Lower leg skin (tissue), 4 donors: ENCODE results near the gene DENND5A. TPM values are rescaled to one million over a fixed set of nuclear protein-coding genes. Genes with fewer than 3 reads are reported as not detected.

ENCODE experiments used
- DNase-seq, 2 donors: peaks; one replicate each; pipeline ENCODE4 v3.0.0-alpha.2; 2019; ENCODE audit warnings: low spot score in 2 of 2
- H3K4me3 ChIP-seq: fragments of 200-600 bp; sonication (generic); 2 replicates; pipeline ENCODE4 v1.5.1; 2017; ENCODE audit warnings: mild to moderate bottlenecking, low read depth; ENCODE audit not compliant: poor library complexity, severe bottlenecking
- CTCF ChIP-seq, 3 donors: fragments of 450-650 bp; IDR thresholded peaks; one replicate each; pipeline ENCODE4 v1.5.1; 2016; ENCODE audit warnings: antibody characterized with exemption in 3 of 3, mild to moderate bottlenecking in 3 of 3, moderate library complexity in 2 of 3
- POLR2A ChIP-seq, 2 donors: fragments of 450-650 bp; IDR thresholded peaks; one replicate each; pipeline ENCODE4 v1.6.1; 2016 to 2017; ENCODE audit warnings: antibody characterized with exemption in 2 of 2, mild to moderate bottlenecking in 1 of 2, moderate library complexity in 1 of 2
- WGBS, 2 donors: methylation state at CpG; one replicate each; pipeline ENCODE4 v1.1.5; 2018; 5-methylcytosine and 5-hydroxymethylcytosine counted together
- intact Hi-C: fragments of 100-400 bp; cut with DNase I; formaldehyde crosslinking; loops from one replicate; pipeline ENCODE4 v1.15.0; 2023; ENCODE audit warnings: low total_unique reads
- total RNA-seq, 4 donors: library from RNA; depleted of rRNA; stranded (reverse); fragments of >200 nt; gene quantifications; one replicate each; pipeline ENCODE4 v1.1.0, GENCODE V29; 2016

Gene DENND5A
- total RNA-seq, 4 donors from 2014 or later: 21.2 to 34.1 (median 28.7) TPM

GRCh38 chr11:9143721-9144120 lies 121.4 kb downstream of the DENND5A start:
- intact Hi-C loops: no loop called here
- WGBS, 2 donors: 38 to 53% methylated on average over 1 of the region's 1 CpG
- H3K4me3 ChIP-seq: no peak overlapping the region
- no peak for DNase-seq
- TF ChIP-seq CTCF (IDR thresholded peaks at IDR 0.05) (no peak), POLR2A (IDR thresholded peaks at IDR 0.05) (no peak)

GRCh38 chr11:9142732-9143131 lies 122.4 kb downstream of the DENND5A start:
- TF ChIP-seq POLR2A (IDR thresholded peaks at IDR 0.05) (no peak), CTCF (IDR thresholded peaks at IDR 0.05) (no peak)
- H3K4me3 ChIP-seq: no peak overlapping the region
- intact Hi-C loops: no loop called here
- DNase-seq: no peak
- 77 to 97% methylated on average over 7 of the region's 7 CpGs for WGBS, 2 donors

- 85 to 92% methylated on average over 7 of the region's 7 CpGs for WGBS, 2 donors
- DNase-seq: no peak
- no peak for TF ChIP-seq POLR2A (IDR thresholded peaks at IDR 0.05)
- TF ChIP-seq CTCF (IDR thresholded peaks at IDR 0.05): no peak
- intact Hi-C loops: no loop called here
- no peak overlapping the region for H3K4me3 ChIP-seq
These were observed 124.0 kb downstream of the DENND5A start for GRCh38 chr11:9141186-9141585.

- no peak for DNase-seq
- intact Hi-C loops: loop anchor here (10.0 kb wide), 1 partner anchor 135 kb away; the partner anchor contains the start of gene NRIP3
- TF ChIP-seq CTCF (IDR thresholded peaks at IDR 0.05) (no peak), POLR2A (IDR thresholded peaks at IDR 0.05) (no peak)
- H3K4me3 ChIP-seq: no peak overlapping the region
- WGBS, 2 donors: 65 to 76% methylated on average over 7 of the region's 7 CpGs
These were observed 125.4 kb downstream of the DENND5A start for GRCh38 chr11:9139628-9140357.

- WGBS, 2 donors: 43 to 53% methylated on average over 18 of the region's 18 CpGs
- peak in 1 of 2 donors; percentile 52 for DNase-seq
- intact Hi-C loops: loop anchor here (10.0 kb wide), 1 partner anchor 134 kb away; the partner anchor contains the start of gene NRIP3
- no peak for TF ChIP-seq CTCF (IDR thresholded peaks at IDR 0.05)
- no peak for TF ChIP-seq POLR2A (IDR thresholded peaks at IDR 0.05)
- H3K4me3 ChIP-seq: no peak overlapping the region
These were observed 126.3 kb downstream of the DENND5A start for GRCh38 chr11:9138612-9139579.
